PC-3 (cell line): ENCODE data around the gene CSTPP1.

Source experiments
- CTCF ChIP-seq: fragments of 300-600 bp; sonication (generic); conservative IDR thresholded peaks from 2 replicates; pipeline ENCODE4 v1.5.1; 2017; ENCODE audit warnings: antibody characterized with exemption, low read depth, mild to moderate bottlenecking, low read length
- EZH2 ChIP-seq: fragments of 300-600 bp; sonication (generic); IDR thresholded peaks from one replicate; pipeline ENCODE4 v1.6.1; 2017; ENCODE audit warnings: antibody characterized with exemption, mild to moderate bottlenecking, low read length; ENCODE audit not compliant: unreplicated experiment

- TF ChIP-seq CTCF = no peak
- no peak for TF ChIP-seq EZH2
Measured at GRCh38 chr11:47127213-47127612, 190.7 kb downstream of the CSTPP1 start.
